Lower leg skin (tissue), 4 donors: ENCODE data around the gene OR5A1. TPM values are rescaled to one million over a fixed set of nuclear protein-coding genes. Genes with fewer than 3 reads are reported as not detected.
"Not testable (repeated sequence)": the region's sequence is repeated elsewhere in the genome, so short reads cannot be mapped to it uniquely, and the experiment has no call there.

Experiments used
- DNase-seq, 2 donors: peaks; one replicate each; pipeline ENCODE4 v3.0.0-alpha.2; 2019; ENCODE audit warnings: low spot score in 2 of 2
- H3K4me3 ChIP-seq: fragments of 200-600 bp; sonication (generic); 2 replicates; pipeline ENCODE4 v1.5.1; 2017; ENCODE audit warnings: mild to moderate bottlenecking, low read depth; ENCODE audit not compliant: poor library complexity, severe bottlenecking
- POLR2A ChIP-seq, 2 donors: fragments of 450-650 bp; IDR thresholded peaks; one replicate each; pipeline ENCODE4 v1.6.1; 2016 to 2017; ENCODE audit warnings: antibody characterized with exemption in 2 of 2, mild to moderate bottlenecking in 1 of 2, moderate library complexity in 1 of 2
- WGBS, 2 donors: methylation state at CpG; one replicate each; pipeline ENCODE4 v1.1.5; 2018; 5-methylcytosine and 5-hydroxymethylcytosine counted together
- intact Hi-C: fragments of 100-400 bp; cut with DNase I; formaldehyde crosslinking; loops from one replicate; pipeline ENCODE4 v1.15.0; 2023; ENCODE audit warnings: low total_unique reads
- total RNA-seq, 4 donors: library from RNA; depleted of rRNA; stranded (reverse); fragments of >200 nt; gene quantifications; one replicate each; pipeline ENCODE4 v1.1.0, GENCODE V29; 2016
- TF ChIP-seq, protein P1 (sequence below), 3 donors: fragments of 450-650 bp; IDR thresholded peaks; one replicate each; pipeline ENCODE4 v1.5.1; 2016; ENCODE audit warnings: antibody characterized with exemption in 3 of 3, mild to moderate bottlenecking in 3 of 3, moderate library complexity in 2 of 3

OR5A1 gene
- total RNA-seq, 4 donors from 2014 or later: not detected

DNA sequence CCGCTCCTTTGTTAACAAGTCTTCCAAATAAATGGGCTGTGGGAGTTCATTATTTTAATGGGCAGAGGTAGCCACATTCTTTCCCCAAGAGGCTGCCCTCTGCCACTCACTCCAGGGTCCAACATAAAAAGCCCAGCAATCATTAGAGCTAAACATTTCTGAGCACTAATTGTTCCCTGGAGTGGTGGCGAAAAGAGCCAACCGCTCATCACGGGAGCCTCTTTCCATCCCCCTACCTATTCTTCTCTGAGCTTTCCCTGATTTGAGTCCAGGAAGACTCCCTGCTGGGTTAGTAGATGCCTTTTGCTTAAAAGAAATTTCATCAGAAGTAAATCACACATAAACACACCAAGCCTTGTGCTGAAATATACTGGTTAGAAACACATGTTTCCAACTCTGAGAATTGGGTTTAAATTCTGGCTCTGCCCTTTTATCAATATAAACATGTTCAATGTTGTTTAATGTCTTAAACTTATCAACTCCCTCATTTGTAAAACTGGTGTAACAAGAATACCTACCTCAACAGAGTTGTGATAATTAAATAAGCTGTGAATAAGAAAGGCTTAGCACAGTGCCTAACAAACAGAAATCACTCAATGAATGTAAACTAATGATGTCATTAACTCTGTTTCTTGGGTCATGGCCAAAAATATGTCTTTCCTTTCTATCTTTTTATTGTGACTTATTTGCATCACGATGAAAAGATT is 9.8 kb upstream of the OR5A1 start, which contains the start of gene OR5A2:
TSS of gene OR5A2 (minus strand) at position 53 of the 707 bp plus-strand sequence. CDS start 3,460 bp downstream, outside the sequence.
- intact Hi-C loops: no loop called here
- TF ChIP-seq, protein P1, sequence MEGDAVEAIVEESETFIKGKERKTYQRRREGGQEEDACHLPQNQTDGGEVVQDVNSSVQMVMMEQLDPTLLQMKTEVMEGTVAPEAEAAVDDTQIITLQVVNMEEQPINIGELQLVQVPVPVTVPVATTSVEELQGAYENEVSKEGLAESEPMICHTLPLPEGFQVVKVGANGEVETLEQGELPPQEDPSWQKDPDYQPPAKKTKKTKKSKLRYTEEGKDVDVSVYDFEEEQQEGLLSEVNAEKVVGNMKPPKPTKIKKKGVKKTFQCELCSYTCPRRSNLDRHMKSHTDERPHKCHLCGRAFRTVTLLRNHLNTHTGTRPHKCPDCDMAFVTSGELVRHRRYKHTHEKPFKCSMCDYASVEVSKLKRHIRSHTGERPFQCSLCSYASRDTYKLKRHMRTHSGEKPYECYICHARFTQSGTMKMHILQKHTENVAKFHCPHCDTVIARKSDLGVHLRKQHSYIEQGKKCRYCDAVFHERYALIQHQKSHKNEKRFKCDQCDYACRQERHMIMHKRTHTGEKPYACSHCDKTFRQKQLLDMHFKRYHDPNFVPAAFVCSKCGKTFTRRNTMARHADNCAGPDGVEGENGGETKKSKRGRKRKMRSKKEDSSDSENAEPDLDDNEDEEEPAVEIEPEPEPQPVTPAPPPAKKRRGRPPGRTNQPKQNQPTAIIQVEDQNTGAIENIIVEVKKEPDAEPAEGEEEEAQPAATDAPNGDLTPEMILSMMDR (IDR thresholded peaks at IDR 0.05): no peak
- no peak for TF ChIP-seq POLR2A (IDR thresholded peaks at IDR 0.05)
- no peak for DNase-seq
- no peak within 1 kb of the TSS for H3K4me3 ChIP-seq
- WGBS, 2 donors: 68 to 82% methylated on average over 5 of the region's 5 CpGs

GRCh38 chr11:59427068-59427382 is 9.2 kb upstream of the OR5A1 start:
- TF ChIP-seq POLR2A (IDR thresholded peaks at IDR 0.05): no peak
- TF ChIP-seq, protein P1 (IDR thresholded peaks at IDR 0.05): no peak
- no peak for DNase-seq
- H3K4me3 ChIP-seq: no peak overlapping the region
- intact Hi-C loops: no loop called here

DNA sequence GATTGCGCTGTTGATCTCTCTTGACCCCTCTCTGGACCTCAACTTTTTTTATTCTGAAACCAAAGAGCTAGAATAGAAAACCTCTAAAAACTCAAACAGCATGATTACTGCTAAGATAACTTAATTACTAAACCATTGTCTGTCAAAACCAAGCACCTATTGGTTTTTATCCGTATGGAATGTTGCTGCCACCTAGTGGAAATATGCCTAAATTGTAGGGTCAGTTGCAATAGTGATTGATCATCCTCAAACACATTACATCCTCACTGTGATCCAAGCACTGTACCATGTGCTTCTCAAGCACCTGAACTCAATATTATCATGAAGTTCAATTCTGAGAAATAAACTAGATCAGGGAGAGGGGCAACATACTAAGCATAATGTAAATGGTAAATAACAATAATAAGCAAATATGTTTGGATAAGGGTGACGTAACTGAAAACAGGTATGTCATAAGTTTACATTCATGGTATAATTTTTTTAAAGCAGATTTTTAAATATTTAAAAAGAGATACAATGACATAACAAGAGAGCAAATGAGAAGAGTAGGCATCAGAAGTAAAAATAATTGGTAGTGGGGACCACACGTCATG is 6.2 kb upstream of the OR5A1 start:
- no peak overlapping the region for H3K4me3 ChIP-seq
- TF ChIP-seq, protein P1 (IDR thresholded peaks at IDR 0.05): no peak
- TF ChIP-seq POLR2A (IDR thresholded peaks at IDR 0.05): no peak
- DNase-seq: peak in 1 of 2 donors; percentile 23
- intact Hi-C loops: no loop called here
- WGBS, 2 donors: 64 to 72% methylated on average over 4 of the region's 4 CpGs

GRCh38 chr11:59437770-59438169 is 1.5 kb downstream of the OR5A1 start:
- intact Hi-C loops: no loop called here
- H3K4me3 ChIP-seq: no peak overlapping the region
- no peak for DNase-seq
- WGBS, 2 donors: 78 to 79% methylated on average over 7 of the region's 7 CpGs
- TF ChIP-seq, protein P1 (IDR thresholded peaks at IDR 0.05): no peak
- no peak for TF ChIP-seq POLR2A (IDR thresholded peaks at IDR 0.05)

- WGBS, 2 donors: 82 to 85% methylated on average over 1 of the region's 1 CpG
- DNase-seq, intact Hi-C loops, H3K4me3 ChIP-seq: not testable (repeated sequence)
Measured at GRCh38 chr11:59445624-59446023, 9.4 kb downstream of the OR5A1 start.

GRCh38 chr11:59448484-59448883 is 12.2 kb downstream of the OR5A1 start:
- 72 to 81% methylated on average over 2 of the region's 2 CpGs for WGBS, 2 donors
- no peak overlapping the region for H3K4me3 ChIP-seq
- TF ChIP-seq, protein P1 (IDR thresholded peaks at IDR 0.05): no peak
- TF ChIP-seq POLR2A (IDR thresholded peaks at IDR 0.05): no peak
- intact Hi-C loops: no loop called here
- no peak for DNase-seq
